DND-41 (cell line): ENCODE data around the gene ANKRD11.

Experiments used
- CTCF ChIP-seq: IDR thresholded peaks from 2 replicates; pipeline ENCODE4 v1.5.1; 2012; ENCODE audit warnings: borderline replicate concordance, low read length, moderate library complexity, mild to moderate bottlenecking; ENCODE audit not compliant: poor library complexity, severe bottlenecking; ENCODE audit errors: extremely low read depth
- EZH2 ChIP-seq: IDR thresholded peaks from 3 replicates; pipeline ENCODE4 v1.6.1; 2012; ENCODE audit warnings: borderline replicate concordance, low read depth, mild to moderate bottlenecking, moderate library complexity, low read length, inconsistent platforms; ENCODE audit not compliant: severe bottlenecking

- TF ChIP-seq CTCF, result no peak
- no peak for TF ChIP-seq EZH2
Observed at GRCh38 chr16:89287777-89288576, 202.4 kb downstream of the ANKRD11 start.
